ENCODE measurements around the gene RASA2. TPM values are rescaled to one million over a fixed set of nuclear protein-coding genes. Genes with fewer than 3 reads are reported as not detected.
"Not testable (repeated sequence)": the region's sequence is repeated elsewhere in the genome, so short reads cannot be mapped to it uniquely, and the experiment has no call there.

RASA2 gene
- polyA plus RNA-seq, 4 donors, result 18.6 to 27.8 (median 22.4) TPM

GRCh38 chr3:141457624-141458236 is 29.1 kb upstream of the RASA2 start:
- no peak for DNase-seq (ENCODE audit: low read depth in 4 of 4, low spot score in 3 of 4)

- DNase-seq (ENCODE audit: low read depth in 4 of 4, low spot score in 3 of 4), result no peak
Observed at GRCh38 chr3:141459008-141459407, 27.8 kb upstream of the RASA2 start.

- peak; percentile 67 to 71 (median 68) for DNase-seq (ENCODE audit: low read depth in 4 of 4, low spot score in 3 of 4)
Observed at GRCh38 chr3:141460097-141460704, 26.6 kb upstream of the RASA2 start.

- no peak for DNase-seq (ENCODE audit: low read depth in 4 of 4, low spot score in 3 of 4)
Observed at GRCh38 chr3:141462176-141462859, 24.5 kb upstream of the RASA2 start.

GRCh38 chr3:141465221-141465620 is 21.6 kb upstream of the RASA2 start:
- no peak for DNase-seq (ENCODE audit: low read depth in 4 of 4, low spot score in 3 of 4)

GRCh38 chr3:141466633-141467169 is 20.1 kb upstream of the RASA2 start:
- no peak for DNase-seq (ENCODE audit: low read depth in 4 of 4, low spot score in 3 of 4)

GRCh38 chr3:141469720-141470119 is 17.1 kb upstream of the RASA2 start:
- no peak for DNase-seq (ENCODE audit: low read depth in 4 of 4, low spot score in 3 of 4)

DNA sequence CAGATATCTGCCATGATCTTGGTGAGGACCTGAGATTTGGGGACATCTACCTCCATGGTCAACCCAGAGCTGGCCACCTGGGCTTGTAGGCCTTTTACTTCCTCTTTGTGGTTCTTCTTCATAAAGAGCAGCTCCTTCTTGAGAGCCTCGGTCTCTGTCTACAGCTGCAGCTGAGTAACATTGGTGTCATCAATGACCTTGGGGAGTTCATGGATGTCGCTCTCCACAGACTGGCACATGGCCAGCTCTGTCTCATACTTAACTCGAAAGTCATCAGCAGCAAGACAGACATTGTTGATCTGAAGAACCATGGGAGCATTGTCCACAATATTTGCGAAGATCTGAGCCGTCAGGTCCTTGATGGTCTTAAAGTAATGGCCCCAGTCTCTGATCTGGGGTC is 15.7 kb upstream of the RASA2 start:
- no peak for DNase-seq (ENCODE audit: low read depth in 4 of 4, low spot score in 3 of 4)

- no peak for DNase-seq (ENCODE audit: low read depth in 4 of 4, low spot score in 3 of 4)
Observed at GRCh38 chr3:141476033-141476432, 10.8 kb upstream of the RASA2 start.

DNA sequence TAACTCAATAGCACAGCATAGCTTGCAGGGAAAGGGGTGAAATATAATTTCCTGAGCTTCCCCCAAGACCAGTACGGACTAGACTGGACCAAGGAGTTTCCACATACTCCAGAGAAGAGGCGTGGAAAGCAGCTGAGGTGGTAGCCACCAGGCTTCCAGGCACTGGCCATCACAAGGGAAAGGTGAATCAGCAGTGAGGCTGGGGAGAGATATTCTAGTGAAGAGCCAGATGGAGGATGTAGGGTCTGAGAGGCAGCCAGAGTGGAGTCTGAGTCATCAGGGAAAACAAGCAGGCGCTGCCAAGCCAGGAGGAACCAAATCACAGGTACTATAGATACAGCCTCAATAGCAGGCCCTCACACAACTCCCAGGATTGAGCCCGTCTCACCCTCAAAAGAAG is 9.6 kb upstream of the RASA2 start:
- no peak for DNase-seq (ENCODE audit: low read depth in 4 of 4, low spot score in 3 of 4)

- no peak for DNase-seq (ENCODE audit: low read depth in 4 of 4, low spot score in 3 of 4)
Observed at GRCh38 chr3:141478139-141478538, 8.7 kb upstream of the RASA2 start.

DNA sequence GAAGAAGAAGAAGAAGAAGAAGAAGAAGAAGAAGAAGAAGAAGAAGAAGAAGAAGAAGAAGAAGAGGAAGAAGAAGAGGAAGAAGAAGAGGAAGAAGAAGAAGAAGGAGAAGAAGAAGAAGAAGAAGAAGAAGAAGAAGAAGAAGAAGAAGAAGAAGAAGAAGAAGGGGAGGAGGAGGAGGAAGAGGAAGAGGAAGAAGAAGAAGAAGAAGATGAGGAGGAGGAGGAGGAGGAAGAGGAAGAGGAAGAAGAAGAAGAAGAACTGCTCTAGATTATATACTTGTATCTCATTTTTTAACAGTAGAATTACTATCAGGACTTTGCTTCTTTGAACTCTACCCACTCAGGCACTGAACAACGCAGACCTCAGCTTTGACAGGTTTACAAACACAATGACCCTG is 8.0 kb upstream of the RASA2 start:
- not testable (repeated sequence) for DNase-seq (ENCODE audit: low read depth in 4 of 4, low spot score in 3 of 4)

DNA sequence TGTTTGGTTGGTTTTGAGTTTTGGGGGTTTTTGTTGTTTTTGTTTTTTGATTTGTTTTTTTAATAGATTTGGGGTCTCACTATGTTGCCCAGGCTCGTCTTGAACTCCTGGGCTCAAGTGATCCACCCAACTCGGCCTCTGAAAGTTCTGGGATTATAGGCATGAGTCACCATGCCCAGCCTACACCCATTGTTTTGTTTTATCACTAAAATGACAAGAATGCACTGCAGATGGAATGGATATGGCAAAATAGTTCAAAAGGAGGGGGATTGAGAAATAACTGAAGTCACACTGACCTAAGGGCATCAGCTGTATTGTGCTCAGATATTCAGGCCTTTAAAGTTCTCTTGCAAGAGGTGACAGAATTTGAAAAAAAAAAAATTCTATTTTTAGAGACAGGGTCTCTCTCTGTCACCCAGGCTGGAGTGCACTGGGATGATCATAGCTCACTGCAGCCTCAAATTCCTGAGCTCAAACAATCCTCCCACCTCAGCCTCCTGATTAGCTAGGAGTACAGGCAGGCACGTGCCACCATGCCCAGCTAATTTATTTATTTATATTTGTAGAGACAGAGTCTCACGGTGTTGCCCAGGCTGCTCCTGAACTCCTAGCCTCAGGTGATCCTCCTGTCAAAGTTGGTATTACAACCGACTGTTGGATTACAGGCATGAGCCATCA is 4.4 kb upstream of the RASA2 start:
- no peak for DNase-seq (ENCODE audit: low read depth in 4 of 4, low spot score in 3 of 4)

GRCh38 chr3:141484701-141485287 is 2.0 kb upstream of the RASA2 start:
- DNase-seq (ENCODE audit: low read depth in 4 of 4, low spot score in 3 of 4), result no peak

DNA sequence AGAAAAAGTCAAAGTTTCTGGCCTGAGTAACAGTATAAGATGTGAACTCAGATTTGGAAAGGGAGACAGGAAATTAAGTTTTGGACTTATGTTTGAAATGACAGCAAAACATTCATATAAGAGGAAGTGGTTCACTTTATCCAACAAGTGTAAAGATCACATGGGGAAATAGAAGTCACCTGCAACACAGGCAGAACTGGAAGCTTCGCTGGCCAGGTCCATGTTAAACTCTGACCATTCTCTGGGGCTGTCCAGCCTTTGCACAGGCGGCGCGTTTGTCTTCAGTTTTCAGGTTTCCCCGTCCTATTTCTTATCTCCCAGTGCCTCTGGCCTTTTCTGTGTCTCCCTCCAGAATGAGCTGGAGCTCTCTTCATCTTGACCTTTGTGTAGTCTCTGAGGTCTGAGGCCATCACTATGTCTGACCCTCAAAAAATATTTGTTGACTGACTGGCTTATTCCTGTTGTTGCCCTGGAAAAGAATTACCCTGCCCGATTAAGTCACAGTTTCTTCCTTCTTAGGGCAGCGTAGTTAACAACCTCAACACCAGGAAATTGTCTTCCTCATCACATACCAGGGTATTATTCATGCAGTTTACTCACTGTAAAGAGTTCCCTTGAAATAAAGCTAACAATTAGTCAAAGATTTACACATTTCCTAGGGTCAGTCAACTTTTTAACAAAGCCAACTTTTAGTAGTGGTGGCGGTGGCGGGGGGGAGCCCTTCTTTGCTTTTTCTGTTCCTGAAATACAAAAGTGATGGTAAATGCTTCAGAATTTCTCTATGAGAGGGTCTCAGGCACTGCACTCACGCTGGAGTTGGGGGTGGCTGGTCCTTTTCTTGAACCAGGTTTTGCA is 959 bp upstream of the RASA2 start:
- peak in 1 of 4 donors; percentile 15 for DNase-seq (ENCODE audit: low read depth in 4 of 4, low spot score in 3 of 4)

GRCh38 chr3:141486496-141486745 is 406 bp upstream of the RASA2 start:
- peak in 1 of 4 donors; percentile 30 for DNase-seq (ENCODE audit: low read depth in 4 of 4, low spot score in 3 of 4)

- DNase-seq (ENCODE audit: low read depth in 4 of 4, low spot score in 3 of 4), result peak; percentile 47 to 67 (median 58)
Observed at GRCh38 chr3:141487521-141488252, 860 bp downstream of the RASA2 start.

- no peak for DNase-seq (ENCODE audit: low read depth in 4 of 4, low spot score in 3 of 4)
Observed at GRCh38 chr3:141489203-141489602, 2.4 kb downstream of the RASA2 start.

DNA sequence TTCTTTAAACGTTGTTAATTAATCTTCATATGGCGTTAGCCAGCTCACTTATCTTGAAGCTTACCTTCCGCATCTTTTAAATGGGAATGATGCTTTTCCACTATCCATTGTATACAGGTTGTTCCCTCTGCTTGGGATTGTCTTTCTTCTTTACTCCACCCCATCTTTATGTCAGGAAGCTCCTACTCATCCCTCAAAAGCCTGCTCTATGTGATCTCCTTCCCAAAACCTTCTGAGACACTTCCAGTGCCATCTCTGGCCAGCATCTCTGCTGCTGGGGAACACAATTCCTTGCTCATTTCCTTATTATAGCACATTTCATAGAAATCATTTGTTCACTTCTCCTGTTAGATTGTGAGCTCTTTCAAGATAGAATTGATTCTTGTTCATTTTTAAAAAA is 4.3 kb downstream of the RASA2 start:
- DNase-seq (ENCODE audit: low read depth in 4 of 4, low spot score in 3 of 4), result no peak

DNA sequence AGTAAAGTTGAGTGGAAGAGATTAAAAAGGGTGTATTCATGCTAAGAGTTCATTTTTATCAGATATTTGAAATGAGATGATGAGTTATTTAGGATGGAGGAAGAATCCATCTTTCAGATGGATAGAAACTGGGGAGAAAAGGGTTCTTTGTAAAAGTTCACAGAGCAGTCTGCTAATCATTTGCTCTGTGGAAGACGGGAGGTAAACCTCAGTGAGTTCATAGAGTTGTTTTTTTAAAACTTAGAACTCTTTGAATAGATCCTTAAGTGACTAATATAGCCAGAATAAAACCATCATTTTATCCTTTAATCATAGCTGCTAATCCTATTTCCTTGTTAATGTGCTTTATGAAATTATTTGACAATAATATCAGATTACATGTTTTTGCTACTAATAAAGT is 5.1 kb downstream of the RASA2 start:
- DNase-seq (ENCODE audit: low read depth in 4 of 4, low spot score in 3 of 4), result no peak

Measured in right renal pelvis (tissue), 4 donors.